Sigmoid colon (tissue), 7 donors: ENCODE data around the gene MAP3K21. TPM values are rescaled to one million over a fixed set of nuclear protein-coding genes. Genes with fewer than 3 reads are reported as not detected.

Experiments used
- DNase-seq: peaks from one replicate; pipeline ENCODE4 v3.0.0-alpha.2; 2019
- H3K27ac ChIP-seq, 4 donors: fragments of 200-600 bp; sonication (generic); one replicate each; pipeline ENCODE4 v1.5.1; 2016 to 2019; ENCODE audit warnings: mild to moderate bottlenecking in 1 of 4
- H3K27me3 ChIP-seq, 3 donors: fragments of 200-600 bp; sonication (generic); one replicate each; pipeline ENCODE4 v1.5.1; 2019; ENCODE audit warnings: mild to moderate bottlenecking in 1 of 3
- H3K36me3 ChIP-seq, 4 donors: fragments of 200-600 bp; sonication (generic); one replicate each; pipeline ENCODE4 v1.5.1; 2016 to 2019
- H3K4me1 ChIP-seq, 4 donors: fragments of 200-600 bp; sonication (generic); one replicate each; pipeline ENCODE4 v1.5.1; 2017 to 2019
- H3K4me3 ChIP-seq, 4 donors: fragments of 200-600 bp; sonication (generic); one replicate each; pipeline ENCODE4 v1.5.1; 2017 to 2019; ENCODE audit warnings: mild to moderate bottlenecking in 2 of 4, moderate library complexity in 1 of 4
- H3K9me3 ChIP-seq, 4 donors: fragments of 200-600 bp in 3 of 4; sonication (generic) in 3 of 4; one replicate each; pipeline versions ENCODE4 v1.5.1 to v1.6.1; 2013 to 2019
- EP300 ChIP-seq, 4 donors: sonication (generic); formaldehyde crosslinking; IDR thresholded peaks; one replicate each; pipeline ENCODE4 v1.6.1; 2017; ENCODE audit warnings: antibody characterized with exemption in 4 of 4
- POLR2A ChIP-seq, 2 donors: fragments of 450-650 bp; IDR thresholded peaks; one replicate each; pipeline ENCODE4 v1.6.1; 2016; ENCODE audit warnings: antibody characterized with exemption in 2 of 2, mild to moderate bottlenecking in 2 of 2, moderate library complexity in 2 of 2
- POLR2AphosphoS5 ChIP-seq, 4 donors: sonication (generic); formaldehyde crosslinking; IDR thresholded peaks; one replicate each; pipeline ENCODE4 v1.6.1; 2017; ENCODE audit warnings: antibody characterized with exemption in 4 of 4
- WGBS, 2 donors: extraction: QIAGEN DNeasy Blood & Tissue Kit; methylation state at CpG; one replicate each; pipeline ENCODE4 v1.1.7; 2013; 5-methylcytosine and 5-hydroxymethylcytosine counted together
- intact Hi-C: fragments of 100-400 bp; cut with DNase I; formaldehyde crosslinking; loops from one replicate; pipeline ENCODE4 v1.15.1; 2023
- polyA plus RNA-seq, 3 donors: library from polyadenylated mRNA; stranded (reverse); fragments of 200-250 nt; gene quantifications; one replicate each; pipeline ENCODE4 v1.2.3, GENCODE V29; 2013
- total RNA-seq, 4 donors: library from RNA; depleted of rRNA; stranded (reverse); fragments of >200 nt; gene quantifications; one replicate each; pipeline ENCODE4 v1.1.0, GENCODE V29; 2016
- TF ChIP-seq, protein P1 (sequence below), 4 experiments: fragments of 450-650 bp in 3 of 4; fragments of 200-600 bp in 1 of 4; IDR thresholded peaks; one replicate each; pipeline ENCODE4 v1.5.1; 2016 to 2019; ENCODE audit warnings: antibody characterized with exemption in 4 of 4, mild to moderate bottlenecking in 3 of 4, moderate library complexity in 2 of 4
- donor health status: healthy with polysubstance abuse.
- donor health status: Bipolar disorder and iron deficiency.
- donor health status: healthy.

MAP3K21 gene
- total and polyA plus RNA-seq, 7 donors = 0.33 to 7.9 (median 0.81) TPM

DNA sequence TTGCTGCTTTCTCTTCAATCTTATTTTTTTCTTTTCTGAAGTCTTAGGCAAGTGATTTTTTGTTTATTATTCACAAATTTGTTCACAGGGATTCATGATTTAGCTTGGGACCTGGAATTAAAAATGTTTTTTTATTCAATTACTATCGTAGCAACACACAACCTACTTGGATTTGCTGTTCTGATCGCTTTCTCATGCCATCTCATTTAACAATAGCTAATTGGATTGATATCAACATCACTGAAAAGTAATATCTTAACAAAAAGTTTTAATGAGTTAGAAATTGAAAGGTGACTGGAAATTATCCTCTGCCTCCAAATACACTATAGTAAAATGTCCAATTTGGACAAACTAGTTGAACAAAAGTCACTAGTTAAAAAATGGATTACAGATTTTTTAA, 32.4 kb downstream of the MAP3K21 start:
- 39 to 82% methylated on average over 2 of the region's 2 CpGs for WGBS, 2 donors
- intact Hi-C loops = no loop called here
- DNase-seq = no peak
- H3K27ac ChIP-seq = no peak overlapping the region
- H3K4me3 ChIP-seq = no peak overlapping the region
- H3K4me1 ChIP-seq = no peaks in the 10 kb centered on the region
- no peaks in the 10 kb centered on the region for H3K36me3 ChIP-seq
- peaks cover 0 to 5% (median 3%) of the 10 kb centered on the region in 3 donors for H3K27me3 ChIP-seq
- TF ChIP-seq POLR2AphosphoS5 (IDR thresholded peaks at IDR 0.05) = no peak
- TF ChIP-seq, protein P1, sequence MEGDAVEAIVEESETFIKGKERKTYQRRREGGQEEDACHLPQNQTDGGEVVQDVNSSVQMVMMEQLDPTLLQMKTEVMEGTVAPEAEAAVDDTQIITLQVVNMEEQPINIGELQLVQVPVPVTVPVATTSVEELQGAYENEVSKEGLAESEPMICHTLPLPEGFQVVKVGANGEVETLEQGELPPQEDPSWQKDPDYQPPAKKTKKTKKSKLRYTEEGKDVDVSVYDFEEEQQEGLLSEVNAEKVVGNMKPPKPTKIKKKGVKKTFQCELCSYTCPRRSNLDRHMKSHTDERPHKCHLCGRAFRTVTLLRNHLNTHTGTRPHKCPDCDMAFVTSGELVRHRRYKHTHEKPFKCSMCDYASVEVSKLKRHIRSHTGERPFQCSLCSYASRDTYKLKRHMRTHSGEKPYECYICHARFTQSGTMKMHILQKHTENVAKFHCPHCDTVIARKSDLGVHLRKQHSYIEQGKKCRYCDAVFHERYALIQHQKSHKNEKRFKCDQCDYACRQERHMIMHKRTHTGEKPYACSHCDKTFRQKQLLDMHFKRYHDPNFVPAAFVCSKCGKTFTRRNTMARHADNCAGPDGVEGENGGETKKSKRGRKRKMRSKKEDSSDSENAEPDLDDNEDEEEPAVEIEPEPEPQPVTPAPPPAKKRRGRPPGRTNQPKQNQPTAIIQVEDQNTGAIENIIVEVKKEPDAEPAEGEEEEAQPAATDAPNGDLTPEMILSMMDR (IDR thresholded peaks at IDR 0.05) = no peak
- no peak for TF ChIP-seq POLR2A (IDR thresholded peaks at IDR 0.05)
- TF ChIP-seq EP300 (IDR thresholded peaks at IDR 0.05) = no peak
- no peaks in the 10 kb centered on the region for H3K9me3 ChIP-seq

DNA sequence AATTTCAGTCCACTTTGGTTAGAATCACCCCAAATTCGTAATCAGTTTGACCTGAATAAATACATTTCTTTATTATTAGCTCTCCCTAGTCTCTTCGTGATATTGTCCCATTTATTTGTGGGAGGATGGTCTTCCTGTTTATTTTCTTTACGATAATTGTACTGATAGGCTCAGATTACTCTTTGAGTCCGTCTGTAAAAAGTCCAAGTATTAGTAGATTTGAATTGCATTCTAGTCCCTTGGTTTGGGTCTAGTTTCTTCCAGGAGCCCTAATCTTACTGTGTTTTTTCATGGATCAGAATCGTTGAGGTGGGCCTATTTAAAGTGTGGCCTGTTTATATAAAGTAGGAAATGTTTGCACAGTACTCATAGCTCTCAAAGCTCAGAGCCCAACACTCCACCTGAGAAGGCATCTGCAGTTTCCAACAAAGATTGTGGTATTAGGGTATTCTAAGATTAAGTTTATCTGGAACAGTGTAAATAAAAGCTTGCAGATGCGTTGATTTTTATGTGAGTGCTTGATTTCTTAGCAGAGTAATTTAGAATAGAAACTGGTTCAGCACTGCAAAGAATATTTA, 33.1 kb downstream of the MAP3K21 start:
- WGBS, 2 donors = 28 to 64% methylated on average over 6 of the region's 6 CpGs
- H3K27me3 ChIP-seq = peaks cover 0 to 5% (median 3%) of the 10 kb centered on the region in 3 donors
- intact Hi-C loops = no loop called here
- no peak overlapping the region for H3K27ac ChIP-seq
- no peaks in the 10 kb centered on the region for H3K9me3 ChIP-seq
- DNase-seq = no peak
- H3K4me3 ChIP-seq = no peak overlapping the region
- TF ChIP-seq POLR2A (IDR thresholded peaks at IDR 0.05) (no peak), EP300 (IDR thresholded peaks at IDR 0.05) (no peak)
- TF ChIP-seq, protein P1 (IDR thresholded peaks at IDR 0.05) = no peak
- no peaks in the 10 kb centered on the region for H3K36me3 ChIP-seq
- no peaks in the 10 kb centered on the region for H3K4me1 ChIP-seq

DNA sequence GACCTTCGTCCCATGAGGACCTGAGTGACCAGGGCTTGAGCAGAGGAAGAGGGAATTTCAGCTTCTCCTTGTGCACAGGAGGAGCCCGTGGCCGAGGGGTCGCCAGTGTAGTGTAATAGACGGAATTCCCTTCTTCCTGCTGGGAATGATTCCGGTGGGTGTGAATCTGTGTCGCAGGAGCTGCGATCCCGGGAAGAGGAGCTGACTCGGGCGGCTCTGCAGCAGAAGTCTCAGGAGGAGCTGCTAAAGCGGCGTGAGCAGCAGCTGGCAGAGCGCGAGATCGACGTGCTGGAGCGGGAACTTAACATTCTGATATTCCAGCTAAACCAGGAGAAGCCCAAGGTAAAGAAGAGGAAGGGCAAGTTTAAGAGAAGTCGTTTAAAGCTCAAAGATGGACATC, 34.4 kb downstream of the MAP3K21 start:
- H3K27ac ChIP-seq = no peak overlapping the region
- H3K4me3 ChIP-seq = no peak overlapping the region
- H3K36me3 ChIP-seq = no peaks in the 10 kb centered on the region
- no peaks in the 10 kb centered on the region for H3K9me3 ChIP-seq
- intact Hi-C loops = no loop called here
- no peaks in the 10 kb centered on the region for H3K4me1 ChIP-seq
- TF ChIP-seq POLR2A (IDR thresholded peaks at IDR 0.05) (no peak), EP300 (IDR thresholded peaks at IDR 0.05) (no peak), POLR2AphosphoS5 (IDR thresholded peaks at IDR 0.05) (no peak)
- TF ChIP-seq, protein P1 (IDR thresholded peaks at IDR 0.05) = no peak
- DNase-seq = no peak
- peaks cover 0 to 5% (median 3%) of the 10 kb centered on the region in 3 donors for H3K27me3 ChIP-seq
- WGBS, 2 donors = 71 to 73% methylated on average over 19 of the region's 19 CpGs

DNA sequence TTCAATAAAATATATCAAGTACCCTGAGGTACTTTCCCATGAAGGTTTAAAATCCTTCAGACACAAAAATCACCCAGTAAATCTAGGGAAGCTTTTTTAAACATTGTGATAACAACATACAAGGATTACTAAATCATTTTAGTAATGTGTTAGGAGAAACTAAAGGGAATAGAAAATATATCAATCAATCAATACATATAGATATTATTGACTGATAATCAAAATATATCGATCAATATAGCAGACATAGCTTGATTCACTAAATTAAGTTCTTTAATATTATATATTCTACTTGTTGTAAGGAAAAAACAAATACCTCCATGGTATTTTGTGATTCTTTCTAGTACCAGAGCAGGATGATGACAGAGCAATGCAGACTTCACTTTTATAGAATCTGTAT, 35.2 kb downstream of the MAP3K21 start:
- H3K27ac ChIP-seq = no peak overlapping the region
- H3K27me3 ChIP-seq = peaks cover 0 to 5% (median 3%) of the 10 kb centered on the region in 3 donors
- DNase-seq = no peak
- TF ChIP-seq EP300 (IDR thresholded peaks at IDR 0.05) (no peak), POLR2AphosphoS5 (IDR thresholded peaks at IDR 0.05) (no peak)
- no peaks in the 10 kb centered on the region for H3K9me3 ChIP-seq
- no peak overlapping the region for H3K4me3 ChIP-seq
- H3K4me1 ChIP-seq = no peaks in the 10 kb centered on the region
- intact Hi-C loops = no loop called here
- no peaks in the 10 kb centered on the region for H3K36me3 ChIP-seq
- WGBS, 2 donors = 93 to 99% methylated on average over 1 of the region's 1 CpG

DNA sequence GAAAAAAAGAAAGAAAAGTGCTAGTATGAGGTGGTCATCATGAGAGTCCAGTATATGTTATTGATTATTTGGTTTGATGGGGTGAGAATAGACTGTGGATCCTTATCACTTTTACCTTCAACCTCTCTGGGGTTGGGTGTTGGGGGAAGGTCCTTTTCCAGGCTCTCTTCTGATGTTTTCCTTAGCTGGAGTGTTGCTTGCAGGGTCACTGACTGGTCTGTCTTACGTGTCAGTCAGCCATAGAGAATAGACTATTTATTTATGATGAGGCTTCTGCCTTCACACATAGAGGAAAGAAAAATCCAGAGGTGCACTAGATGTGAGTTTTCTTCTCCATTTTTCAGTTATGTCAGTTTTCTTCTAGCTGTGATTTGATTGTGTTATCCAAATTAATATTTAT, 36.5 kb downstream of the MAP3K21 start:
- intact Hi-C loops = no loop called here

More for the DNA sequence above, 36.5 kb downstream of the MAP3K21 start:
- no peak overlapping the region for H3K27ac ChIP-seq
- no peaks in the 10 kb centered on the region for H3K9me3 ChIP-seq
- no peaks in the 10 kb centered on the region for H3K36me3 ChIP-seq
- WGBS, 2 donors = 47 to 76% methylated on average over 1 of the region's 1 CpG
- DNase-seq = no peak
- TF ChIP-seq, protein P1 (IDR thresholded peaks at IDR 0.05) = no peak
- TF ChIP-seq EP300 (IDR thresholded peaks at IDR 0.05) = no peak
- H3K27me3 ChIP-seq = peaks cover 0 to 5% (median 3%) of the 10 kb centered on the region in 3 donors
- H3K4me1 ChIP-seq = no peaks in the 10 kb centered on the region
- no peak overlapping the region for H3K4me3 ChIP-seq
